Measurements from ENCODE around the gene HS3ST3A1.

Gene HS3ST3A1

DNA sequence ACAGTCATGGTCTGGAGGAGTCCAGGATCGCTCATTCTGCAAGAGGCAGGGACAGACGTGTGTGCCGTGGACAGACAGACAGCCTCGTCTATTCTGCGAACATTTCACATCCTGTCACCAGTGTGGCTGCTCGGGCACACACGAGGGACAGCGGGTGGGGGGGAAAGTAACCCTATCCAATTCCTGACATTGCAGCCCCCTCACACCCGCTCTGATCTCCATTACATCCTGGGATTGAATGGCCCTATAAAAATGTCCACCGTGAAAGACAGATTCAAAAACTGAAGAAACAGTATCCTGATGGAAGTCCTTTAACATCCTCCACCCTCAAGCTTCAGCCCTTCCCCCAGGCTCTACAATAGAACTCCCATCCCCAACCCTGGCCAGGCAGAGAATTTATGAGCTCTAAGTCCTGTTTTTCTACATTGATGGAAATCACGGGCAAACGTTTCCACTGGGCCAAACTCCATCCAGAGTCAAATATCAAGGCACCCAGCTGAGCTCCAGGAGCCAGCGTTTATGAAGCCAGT lies 39.4 kb downstream of the HS3ST3A1 start:
- no peaks in the 10 kb centered on the region for H3K9me3 ChIP-seq (ENCODE audit: low read length)
- H3K79me2 ChIP-seq (ENCODE audit: insufficient read depth, low read length): no peaks in the 10 kb centered on the region
- H3K4me2 ChIP-seq (ENCODE audit: low read length): no peak overlapping the region
- no peak overlapping the region for H2AFZ ChIP-seq (ENCODE audit: low read length)
- no peaks in the 10 kb centered on the region for H3K9me2 ChIP-seq (ENCODE audit: low read depth, low read length)
- no peaks in the 10 kb centered on the region for H3K27me3 ChIP-seq (ENCODE audit: insufficient read depth, low read length)
- H3F3A ChIP-seq (ENCODE audit: insufficient read depth, low read length): no peaks in the 10 kb centered on the region
- no peaks in the 10 kb centered on the region for H3K36me3 ChIP-seq (ENCODE audit: insufficient read depth, low read length)
- no peak overlapping the region for H3K9ac ChIP-seq (ENCODE audit: low read length)
- H3K4me1 ChIP-seq (ENCODE audit: insufficient read depth, low read length, severe bottlenecking): no peaks in the 10 kb centered on the region
- H3K27ac ChIP-seq (ENCODE audit: low read depth, low read length, poor library complexity, severe bottlenecking): no peak overlapping the region
- TF ChIP-seq, protein P1, sequence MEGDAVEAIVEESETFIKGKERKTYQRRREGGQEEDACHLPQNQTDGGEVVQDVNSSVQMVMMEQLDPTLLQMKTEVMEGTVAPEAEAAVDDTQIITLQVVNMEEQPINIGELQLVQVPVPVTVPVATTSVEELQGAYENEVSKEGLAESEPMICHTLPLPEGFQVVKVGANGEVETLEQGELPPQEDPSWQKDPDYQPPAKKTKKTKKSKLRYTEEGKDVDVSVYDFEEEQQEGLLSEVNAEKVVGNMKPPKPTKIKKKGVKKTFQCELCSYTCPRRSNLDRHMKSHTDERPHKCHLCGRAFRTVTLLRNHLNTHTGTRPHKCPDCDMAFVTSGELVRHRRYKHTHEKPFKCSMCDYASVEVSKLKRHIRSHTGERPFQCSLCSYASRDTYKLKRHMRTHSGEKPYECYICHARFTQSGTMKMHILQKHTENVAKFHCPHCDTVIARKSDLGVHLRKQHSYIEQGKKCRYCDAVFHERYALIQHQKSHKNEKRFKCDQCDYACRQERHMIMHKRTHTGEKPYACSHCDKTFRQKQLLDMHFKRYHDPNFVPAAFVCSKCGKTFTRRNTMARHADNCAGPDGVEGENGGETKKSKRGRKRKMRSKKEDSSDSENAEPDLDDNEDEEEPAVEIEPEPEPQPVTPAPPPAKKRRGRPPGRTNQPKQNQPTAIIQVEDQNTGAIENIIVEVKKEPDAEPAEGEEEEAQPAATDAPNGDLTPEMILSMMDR (IDR thresholded peaks at IDR 0.05; ENCODE audit: low read length): no peak
- TF ChIP-seq EZH2 (IDR thresholded peaks at IDR 0.05; ENCODE audit: borderline replicate concordance, low read length): no peak
- H4K20me1 ChIP-seq (ENCODE audit: insufficient read depth, low read length): no peaks in the 10 kb centered on the region
- no peak overlapping the region for H3K4me3 ChIP-seq (ENCODE audit: low read depth, low read length, poor library complexity, severe bottlenecking)

DNA sequence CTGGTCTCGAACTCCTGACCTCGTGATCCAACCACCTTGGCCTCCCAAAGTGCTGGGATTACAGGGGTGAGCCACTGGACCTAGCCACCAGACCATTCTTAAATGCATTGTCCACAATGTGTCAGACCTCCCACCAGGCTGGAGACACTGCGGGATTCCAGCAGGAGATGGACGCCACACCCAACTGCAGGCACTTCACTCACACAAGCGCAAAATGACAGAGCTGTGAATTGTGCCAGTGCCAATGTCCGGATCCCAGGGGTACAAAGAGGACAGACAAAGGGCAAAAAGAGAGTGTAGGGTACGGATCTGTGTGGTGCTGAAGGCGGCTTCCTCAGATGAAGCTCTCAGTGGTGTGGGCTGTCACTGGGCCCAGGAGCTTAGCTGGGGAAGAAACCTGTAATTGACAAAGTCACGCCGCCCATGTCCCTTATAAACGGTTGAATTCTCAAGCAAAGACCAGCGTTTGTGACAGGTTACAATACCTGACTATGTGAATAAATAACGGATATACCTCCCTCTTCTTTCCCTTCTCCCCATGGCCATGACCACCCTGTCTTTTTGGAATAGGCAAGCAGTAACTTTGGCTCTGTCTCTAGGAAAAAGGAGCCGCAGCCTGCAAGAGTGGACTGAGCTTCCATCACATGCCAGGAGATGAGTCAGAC lies 40.0 kb downstream of the HS3ST3A1 start:
- Histone ChIP-seq H3K9me3 (ENCODE audit: low read length) (no peaks in the 10 kb centered on the region), H3K9ac (ENCODE audit: low read length) (no peak overlapping the region), H4K20me1 (ENCODE audit: insufficient read depth, low read length) (no peaks in the 10 kb centered on the region), H3K4me1 (ENCODE audit: insufficient read depth, low read length, severe bottlenecking) (no peaks in the 10 kb centered on the region), H3K9me2 (ENCODE audit: low read depth, low read length) (no peaks in the 10 kb centered on the region), H2AFZ (ENCODE audit: low read length) (no peak overlapping the region), H3F3A (ENCODE audit: insufficient read depth, low read length) (no peaks in the 10 kb centered on the region), H3K4me2 (ENCODE audit: low read length) (no peak overlapping the region), H3K27ac (ENCODE audit: low read depth, low read length, poor library complexity, severe bottlenecking) (no peak overlapping the region), H3K4me3 (ENCODE audit: low read depth, low read length, poor library complexity, severe bottlenecking) (no peak overlapping the region), H3K27me3 (ENCODE audit: insufficient read depth, low read length) (no peaks in the 10 kb centered on the region), H3K36me3 (ENCODE audit: insufficient read depth, low read length) (no peaks in the 10 kb centered on the region), H3K79me2 (ENCODE audit: insufficient read depth, low read length) (no peaks in the 10 kb centered on the region)
- TF ChIP-seq, protein P1 (IDR thresholded peaks at IDR 0.05; ENCODE audit: low read length): no peak
- TF ChIP-seq EZH2 (IDR thresholded peaks at IDR 0.05; ENCODE audit: borderline replicate concordance, low read length): no peak

DNA sequence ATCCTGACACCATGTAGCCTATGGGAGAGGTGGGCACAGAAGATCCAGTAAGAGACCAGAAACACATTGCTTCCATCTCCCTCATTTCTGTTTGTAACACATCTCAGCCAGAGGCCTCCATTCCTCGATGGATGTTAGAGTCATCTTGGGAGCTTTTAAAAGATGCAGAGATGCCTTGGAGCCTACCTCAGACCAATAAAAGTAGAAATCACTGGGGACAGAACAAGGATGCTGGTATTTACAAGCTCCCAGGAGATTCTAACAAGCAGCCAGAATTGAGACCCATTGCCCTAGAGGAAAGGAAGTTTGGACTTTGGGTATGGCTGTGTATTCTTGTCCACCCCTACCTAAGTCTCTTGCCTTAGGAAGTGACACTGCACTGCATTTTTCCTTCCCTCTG lies 40.8 kb downstream of the HS3ST3A1 start:
- H3K27ac ChIP-seq (ENCODE audit: low read depth, low read length, poor library complexity, severe bottlenecking): no peak overlapping the region
- no peaks in the 10 kb centered on the region for H3F3A ChIP-seq (ENCODE audit: insufficient read depth, low read length)
- no peaks in the 10 kb centered on the region for H3K79me2 ChIP-seq (ENCODE audit: insufficient read depth, low read length)
- no peak for TF ChIP-seq EZH2 (IDR thresholded peaks at IDR 0.05; ENCODE audit: borderline replicate concordance, low read length)
- TF ChIP-seq, protein P1 (IDR thresholded peaks at IDR 0.05; ENCODE audit: low read length): no peak
- no peak overlapping the region for H3K9ac ChIP-seq (ENCODE audit: low read length)
- H3K36me3 ChIP-seq (ENCODE audit: insufficient read depth, low read length): no peaks in the 10 kb centered on the region
- H4K20me1 ChIP-seq (ENCODE audit: insufficient read depth, low read length): no peaks in the 10 kb centered on the region
- no peak overlapping the region for H2AFZ ChIP-seq (ENCODE audit: low read length)
- H3K9me3 ChIP-seq (ENCODE audit: low read length): no peaks in the 10 kb centered on the region
- H3K4me1 ChIP-seq (ENCODE audit: insufficient read depth, low read length, severe bottlenecking): no peaks in the 10 kb centered on the region
- H3K4me3 ChIP-seq (ENCODE audit: low read depth, low read length, poor library complexity, severe bottlenecking): no peak overlapping the region
- no peak overlapping the region for H3K4me2 ChIP-seq (ENCODE audit: low read length)
- H3K27me3 ChIP-seq (ENCODE audit: insufficient read depth, low read length): no peaks in the 10 kb centered on the region
- H3K9me2 ChIP-seq (ENCODE audit: low read depth, low read length): no peaks in the 10 kb centered on the region
